ELR (cell line): ENCODE results near the gene EPB42.
"Not testable (repeated sequence)": the region's sequence is repeated elsewhere in the genome, so short reads cannot be mapped to it uniquely, and the experiment has no call there.

Experiments
- DNase-seq: peaks from one replicate; pipeline ENCODE4 v3.0.0-alpha.2; 2015; ENCODE audit warnings: low read depth

EPB42 gene

GRCh38 chr15:43212299-43212698 is 8.5 kb downstream of the EPB42 start:
- DNase-seq = no peak

GRCh38 chr15:43211224-43211735 is 9.5 kb downstream of the EPB42 start:
- no peak for DNase-seq

- DNase-seq = no peak
Observed at GRCh38 chr15:43210807-43211206, 10.0 kb downstream of the EPB42 start.

- no peak for DNase-seq
Observed at GRCh38 chr15:43210172-43210745, 10.6 kb downstream of the EPB42 start.

GRCh38 chr15:43209059-43209824 is 11.6 kb downstream of the EPB42 start:
- DNase-seq = peak; percentile 22

DNA sequence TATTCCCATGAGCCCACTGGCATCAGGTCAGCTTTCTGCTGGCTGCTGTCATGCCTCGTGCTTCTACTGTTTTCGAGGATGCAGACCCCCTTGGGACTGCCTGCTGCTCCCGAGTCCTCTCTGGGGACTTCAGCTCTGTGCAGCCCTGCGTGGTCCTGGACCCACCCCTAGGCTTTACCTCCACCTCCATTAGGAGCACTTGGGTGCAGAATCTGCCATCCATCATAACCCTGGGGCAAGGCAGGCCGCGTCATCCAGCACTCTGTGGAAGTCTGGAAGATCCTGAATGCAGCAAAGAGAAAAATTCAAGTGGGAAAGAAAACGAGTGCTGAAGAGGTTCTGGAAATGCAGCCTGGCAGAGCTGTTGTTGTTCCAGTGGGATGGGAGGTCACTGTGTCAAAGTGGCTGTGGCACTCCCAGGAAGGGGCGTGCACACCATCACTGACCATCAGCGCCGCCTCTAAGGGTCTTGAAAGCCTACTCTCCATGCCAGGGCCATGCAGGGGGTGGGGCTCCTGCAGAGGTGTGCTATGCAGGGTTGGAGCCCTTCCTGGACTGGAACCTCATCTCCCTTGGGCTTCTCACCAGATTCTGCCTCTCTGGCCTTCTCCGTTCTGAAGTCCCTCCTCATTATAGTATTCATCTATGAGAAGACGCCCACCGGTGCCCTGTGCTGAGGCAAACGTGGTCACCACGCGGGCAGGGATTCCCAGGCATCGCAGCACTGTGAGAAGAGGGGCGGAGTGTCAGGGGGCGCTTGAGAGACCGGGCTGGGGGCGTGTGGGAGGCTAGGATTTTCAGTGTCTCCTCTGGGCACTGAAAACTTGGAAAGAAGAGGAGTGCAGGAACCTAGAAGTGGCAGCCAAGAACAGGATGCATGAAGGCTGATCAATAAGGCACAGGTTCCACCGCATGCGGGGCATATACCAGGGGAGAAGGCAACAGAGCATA is 12.5 kb downstream of the EPB42 start:
- no peak for DNase-seq

DNA sequence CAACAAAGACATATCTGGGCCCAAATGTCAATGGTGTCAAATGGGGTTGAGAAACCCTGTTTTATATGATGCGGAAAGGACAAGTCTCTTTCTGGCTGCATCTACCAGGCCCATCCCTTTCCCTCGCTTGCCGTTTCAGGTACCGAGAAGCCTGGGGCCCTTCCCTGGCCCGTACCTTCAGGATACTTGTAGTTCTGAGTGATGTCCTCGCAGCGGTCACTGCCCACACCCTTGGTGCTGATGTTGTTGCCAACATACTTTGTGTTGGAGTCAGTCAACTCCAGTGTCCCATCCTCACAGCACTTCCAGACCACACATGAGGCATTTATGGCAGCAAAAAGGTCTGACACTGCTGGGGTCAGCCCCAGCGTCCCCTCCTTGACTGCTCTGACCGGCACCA is 13.8 kb downstream of the EPB42 start:
- DNase-seq = no peak

GRCh38 chr15:43206054-43206453 is 14.8 kb downstream of the EPB42 start:
- no peak for DNase-seq

GRCh38 chr15:43204016-43204901 is 16.6 kb downstream of the EPB42 start:
- DNase-seq = peak; percentile 76

DNA sequence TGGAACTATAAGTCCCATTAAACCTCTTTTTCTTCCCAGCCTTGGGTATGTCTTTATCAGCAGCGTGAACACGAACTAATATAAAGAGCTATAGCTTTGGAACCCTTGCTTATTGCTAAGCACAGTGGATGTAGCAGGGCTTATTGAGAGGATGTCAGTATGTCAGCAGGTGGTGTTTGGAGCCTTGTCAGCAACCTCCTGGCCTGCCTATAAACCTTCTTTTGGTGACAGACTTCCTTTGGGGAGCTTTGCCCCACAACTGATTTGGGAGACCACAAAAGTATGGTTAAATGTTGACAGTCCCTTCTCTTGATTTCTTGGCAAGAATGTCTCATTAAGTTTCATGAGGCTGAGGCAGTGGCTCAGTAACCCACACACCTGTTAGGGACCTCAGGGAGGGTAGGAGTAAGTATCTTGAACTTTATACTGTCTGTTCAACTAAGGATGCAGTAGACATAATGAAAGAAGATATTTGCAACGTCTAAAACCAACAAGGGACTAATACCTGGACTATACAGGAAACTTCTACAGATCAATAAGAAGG is 20.8 kb downstream of the EPB42 start:
- DNase-seq = no peak

DNA sequence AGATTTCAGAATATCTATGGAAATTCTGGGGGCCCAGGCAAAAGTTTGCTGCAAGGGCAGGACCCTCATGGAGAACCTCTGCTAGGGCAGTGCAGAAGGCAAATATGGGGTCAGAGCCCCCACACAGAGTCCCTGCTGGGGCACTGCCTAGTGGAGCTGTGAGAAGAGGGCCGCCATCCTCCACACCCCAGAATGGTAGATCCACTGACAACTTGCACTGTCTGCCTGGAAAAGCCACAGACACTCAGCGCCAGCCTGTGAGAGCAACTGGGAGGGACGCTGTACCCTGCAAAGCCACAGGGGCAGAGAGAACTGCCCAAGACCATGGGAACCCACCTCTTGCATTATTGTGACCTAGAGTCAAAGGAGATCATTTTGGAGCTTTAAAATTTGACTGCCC is 21.8 kb downstream of the EPB42 start:
- DNase-seq = no peak

GRCh38 chr15:43198556-43198955 is 22.3 kb downstream of the EPB42 start:
- DNase-seq = not testable (repeated sequence)

GRCh38 chr15:43197773-43198172 is 23.0 kb downstream of the EPB42 start:
- not testable (repeated sequence) for DNase-seq

- DNase-seq = no peak
Observed at GRCh38 chr15:43196760-43197548, 23.9 kb downstream of the EPB42 start.

DNA sequence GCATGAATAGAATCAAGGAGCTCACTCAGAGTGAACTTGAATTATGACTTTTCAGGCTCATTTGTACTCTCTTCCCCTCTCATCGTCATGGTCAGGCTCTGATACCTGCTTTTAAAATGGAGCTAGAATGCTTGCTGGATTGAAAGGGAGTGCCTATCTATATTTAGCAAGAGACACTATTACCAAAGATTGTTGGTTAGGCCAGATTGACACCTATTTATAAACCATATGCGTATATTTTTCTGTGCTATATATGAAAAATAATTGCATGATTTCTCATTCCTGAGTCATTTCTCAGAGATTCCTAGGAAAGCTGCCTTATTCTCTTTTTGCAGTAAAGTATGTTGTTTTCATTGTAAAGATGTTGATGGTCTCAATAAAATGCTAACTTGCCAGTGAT is 26.0 kb downstream of the EPB42 start:
- peak; percentile 24 for DNase-seq

GRCh38 chr15:43193710-43194109 is 27.1 kb downstream of the EPB42 start:
- no peak for DNase-seq

- no peak for DNase-seq
Observed at GRCh38 chr15:43190178-43190577, 30.6 kb downstream of the EPB42 start.

DNA sequence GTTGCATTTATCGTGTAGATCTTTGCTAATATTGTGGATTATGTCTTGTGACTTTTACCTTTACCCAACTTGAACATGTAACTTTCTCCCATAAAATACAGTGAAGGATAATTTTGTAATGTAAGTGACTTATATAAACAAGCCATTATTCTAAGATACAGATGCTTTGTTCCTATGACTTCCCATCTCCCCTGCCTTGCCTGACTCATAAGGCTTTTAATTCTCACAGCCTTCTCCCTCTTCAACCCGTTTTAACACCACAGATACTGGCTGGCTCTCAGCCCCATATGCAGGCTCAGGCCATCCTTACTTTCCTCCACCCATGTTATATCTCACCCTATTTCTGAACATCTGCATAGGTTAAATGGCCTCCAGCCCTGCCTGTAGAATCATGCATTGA is 31.5 kb downstream of the EPB42 start:
- no peak for DNase-seq

- peak; percentile 75 for DNase-seq
Observed at GRCh38 chr15:43187544-43188155, 33.2 kb downstream of the EPB42 start.

- peak; percentile 39 for DNase-seq
Observed at GRCh38 chr15:43186003-43186353, 34.8 kb downstream of the EPB42 start.
